Measurements from ENCODE around the gene MYOZ3.

MYOZ3 gene

DNA sequence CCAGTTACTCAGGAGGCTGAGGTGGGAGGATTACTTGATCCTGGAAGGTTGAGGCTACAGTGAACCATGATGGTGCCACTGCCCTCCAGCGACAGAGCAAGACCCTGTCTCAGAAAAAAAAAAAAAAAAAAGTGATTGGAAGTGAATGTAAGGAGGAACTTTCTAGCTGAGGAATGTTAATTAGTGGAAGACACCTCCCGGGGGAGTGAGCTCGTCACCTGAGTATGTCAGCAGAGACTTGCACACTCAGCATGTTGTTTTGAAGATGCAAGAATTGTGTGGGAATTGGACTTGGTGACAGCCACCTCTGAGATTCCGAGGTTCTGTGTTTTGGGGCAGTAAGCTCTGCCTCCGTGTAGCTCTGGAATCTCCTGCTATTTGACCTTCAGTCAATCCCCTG lies 17.0 kb upstream of the MYOZ3 start:
- no peak for FAIRE-seq

DNA sequence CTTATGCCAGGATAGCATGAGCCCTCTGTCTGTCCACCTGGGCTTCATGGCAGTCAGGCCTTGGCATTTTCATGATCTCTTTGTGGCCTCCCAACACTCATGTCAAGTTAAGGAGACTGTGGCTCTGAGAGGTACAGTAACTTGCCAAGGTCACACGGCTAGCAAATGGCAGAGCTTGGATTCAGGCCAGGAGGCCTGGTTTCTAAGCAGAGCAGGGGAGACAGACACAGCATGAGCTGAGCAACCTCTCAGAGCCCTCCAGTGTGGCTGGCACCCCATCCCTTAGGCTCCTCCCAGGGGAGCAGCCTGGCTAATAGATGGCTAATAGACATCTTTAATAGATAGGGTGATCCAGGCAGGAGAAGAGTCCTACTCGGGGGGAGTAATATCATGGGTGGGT lies 16.5 kb upstream of the MYOZ3 start:
- no peak for FAIRE-seq

GRCh38 chr5:150645070-150645700 lies 15.9 kb upstream of the MYOZ3 start:
- FAIRE-seq = no peak

- FAIRE-seq = no peak
These were observed 13.5 kb upstream of the MYOZ3 start for GRCh38 chr5:150647275-150648251.

DNA sequence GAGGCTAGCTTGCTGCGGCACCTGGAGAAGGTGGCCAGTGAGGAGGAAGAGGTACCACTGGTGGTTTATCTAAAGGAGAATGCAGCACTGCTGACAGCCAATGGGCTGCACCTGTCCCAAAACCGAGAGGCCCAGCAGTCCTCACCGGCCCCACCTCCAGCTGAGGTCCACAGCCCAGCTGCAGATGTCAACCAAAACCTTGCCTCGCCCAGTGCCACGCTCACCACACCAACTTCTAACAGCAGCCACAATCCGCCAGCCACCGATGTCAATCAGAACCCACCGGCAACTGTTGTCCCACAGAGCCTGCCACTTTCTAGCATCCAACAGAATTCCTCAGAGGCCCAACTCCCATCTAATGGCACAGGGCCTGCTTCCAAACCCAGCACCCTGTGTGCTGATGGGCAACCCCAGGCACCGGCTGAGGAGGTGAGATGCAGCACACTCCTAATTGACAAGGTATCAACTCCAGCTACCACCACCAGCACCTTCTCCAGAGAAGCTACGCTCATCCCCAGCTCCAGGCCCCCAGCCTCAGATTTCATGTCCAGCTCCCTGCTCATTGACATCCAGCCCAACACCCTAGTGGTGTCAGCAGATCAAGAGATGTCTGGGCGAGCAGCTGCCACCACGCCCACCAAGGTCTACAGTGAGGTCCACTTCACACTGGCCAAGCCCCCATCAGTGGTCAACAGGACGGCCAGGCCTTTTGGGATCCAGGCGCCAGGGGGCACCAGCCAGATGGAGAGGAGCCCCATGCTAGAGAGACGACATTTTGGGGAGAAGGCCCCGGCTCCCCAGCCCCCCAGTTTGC lies 12.6 kb upstream of the MYOZ3 start:
- no peak for FAIRE-seq

DNA sequence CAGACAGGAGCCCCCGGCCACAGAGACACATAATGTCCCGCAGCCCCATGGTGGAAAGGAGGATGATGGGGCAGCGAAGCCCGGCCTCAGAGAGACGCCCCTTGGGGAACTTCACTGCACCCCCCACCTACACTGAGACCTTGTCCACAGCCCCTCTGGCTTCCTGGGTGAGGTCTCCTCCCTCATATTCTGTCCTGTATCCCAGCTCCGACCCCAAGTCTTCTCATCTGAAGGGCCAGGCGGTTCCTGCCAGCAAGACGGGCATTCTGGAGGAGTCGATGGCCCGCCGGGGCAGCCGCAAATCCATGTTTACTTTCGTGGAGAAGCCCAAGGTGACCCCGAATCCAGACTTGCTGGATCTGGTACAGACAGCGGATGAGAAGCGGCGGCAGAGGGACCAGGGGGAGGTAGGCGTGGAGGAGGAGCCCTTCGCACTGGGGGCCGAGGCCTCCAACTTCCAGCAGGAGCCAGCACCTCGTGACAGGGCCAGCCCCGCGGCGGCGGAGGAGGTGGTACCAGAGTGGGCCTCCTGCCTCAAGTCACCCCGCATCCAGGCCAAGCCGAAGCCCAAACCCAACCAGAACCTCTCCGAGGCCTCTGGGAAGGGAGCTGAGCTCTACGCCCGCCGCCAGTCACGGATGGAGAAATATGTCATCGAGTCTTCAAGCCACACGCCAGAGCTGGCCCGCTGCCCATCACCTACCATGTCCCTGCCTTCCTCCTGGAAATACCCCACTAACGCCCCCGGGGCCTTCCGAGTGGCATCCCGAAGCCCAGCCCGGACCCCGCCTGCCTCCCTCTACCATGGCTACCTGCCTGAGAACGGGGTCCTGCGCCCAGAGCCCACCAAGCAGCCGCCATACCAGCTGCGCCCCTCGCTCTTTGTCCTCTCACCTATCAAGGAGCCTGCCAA lies 11.7 kb upstream of the MYOZ3 start:
- no peak for FAIRE-seq

GRCh38 chr5:150650021-150651006 lies 10.7 kb upstream of the MYOZ3 start:
- no peak for FAIRE-seq

DNA sequence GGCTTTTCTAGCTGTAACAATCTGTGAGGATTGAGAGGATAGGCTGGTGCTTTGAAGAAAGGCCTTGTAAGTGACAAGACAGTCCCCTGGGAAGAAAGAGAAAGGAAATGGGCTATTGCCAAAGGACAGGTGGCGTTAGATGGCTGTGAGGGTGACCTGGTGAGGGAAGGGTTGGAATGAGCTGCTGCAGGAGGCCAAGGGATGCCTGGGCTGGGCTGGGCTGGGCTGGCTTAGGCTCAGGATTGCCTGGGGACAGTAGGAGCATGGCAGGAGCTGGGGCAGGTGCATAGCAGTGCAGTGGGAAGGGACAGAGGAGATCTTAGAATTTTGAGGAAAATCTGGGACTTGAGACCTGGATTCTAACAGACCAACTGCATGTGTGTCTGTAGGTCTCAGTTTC lies 9.7 kb upstream of the MYOZ3 start:
- no peak for FAIRE-seq

DNA sequence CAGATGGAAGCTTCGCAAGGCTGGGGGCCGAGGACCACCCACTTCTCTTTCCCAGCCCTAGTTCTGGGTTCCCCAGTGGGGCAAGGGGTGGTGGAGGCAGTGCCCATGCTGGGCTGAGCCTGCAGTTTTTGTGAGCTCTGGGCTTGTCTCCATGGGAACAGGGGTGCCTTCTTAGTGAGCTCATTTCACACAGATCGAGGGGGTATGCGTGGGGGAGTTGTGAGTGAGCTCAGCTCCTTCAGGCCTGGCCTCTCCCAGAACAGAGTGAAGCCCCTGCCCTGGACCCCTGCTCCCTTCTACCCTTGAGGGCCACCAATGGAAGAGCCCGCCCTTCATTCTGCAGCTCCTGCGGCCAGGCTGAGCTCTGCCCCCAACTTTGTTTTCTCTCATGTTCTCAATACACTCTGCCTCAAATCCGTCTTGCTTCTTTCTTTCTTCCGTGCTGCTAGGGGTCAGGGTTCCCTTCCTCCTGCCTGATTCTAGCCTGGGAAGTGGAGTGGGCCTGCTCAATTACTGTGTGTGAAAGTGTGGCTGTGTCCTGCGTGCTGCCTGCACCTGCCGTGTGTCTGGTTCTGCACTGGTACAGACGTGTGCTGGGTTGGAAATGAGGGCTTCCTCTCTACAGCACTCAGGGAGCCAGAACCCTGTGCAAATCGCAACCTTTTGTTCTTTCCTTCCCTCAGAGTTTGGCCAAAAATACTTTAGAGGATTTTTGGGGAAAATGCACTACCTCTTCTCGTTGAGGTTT lies 9.0 kb upstream of the MYOZ3 start:
- no peak for FAIRE-seq

GRCh38 chr5:150653145-150653761 lies 7.8 kb upstream of the MYOZ3 start:
- FAIRE-seq = no peak

DNA sequence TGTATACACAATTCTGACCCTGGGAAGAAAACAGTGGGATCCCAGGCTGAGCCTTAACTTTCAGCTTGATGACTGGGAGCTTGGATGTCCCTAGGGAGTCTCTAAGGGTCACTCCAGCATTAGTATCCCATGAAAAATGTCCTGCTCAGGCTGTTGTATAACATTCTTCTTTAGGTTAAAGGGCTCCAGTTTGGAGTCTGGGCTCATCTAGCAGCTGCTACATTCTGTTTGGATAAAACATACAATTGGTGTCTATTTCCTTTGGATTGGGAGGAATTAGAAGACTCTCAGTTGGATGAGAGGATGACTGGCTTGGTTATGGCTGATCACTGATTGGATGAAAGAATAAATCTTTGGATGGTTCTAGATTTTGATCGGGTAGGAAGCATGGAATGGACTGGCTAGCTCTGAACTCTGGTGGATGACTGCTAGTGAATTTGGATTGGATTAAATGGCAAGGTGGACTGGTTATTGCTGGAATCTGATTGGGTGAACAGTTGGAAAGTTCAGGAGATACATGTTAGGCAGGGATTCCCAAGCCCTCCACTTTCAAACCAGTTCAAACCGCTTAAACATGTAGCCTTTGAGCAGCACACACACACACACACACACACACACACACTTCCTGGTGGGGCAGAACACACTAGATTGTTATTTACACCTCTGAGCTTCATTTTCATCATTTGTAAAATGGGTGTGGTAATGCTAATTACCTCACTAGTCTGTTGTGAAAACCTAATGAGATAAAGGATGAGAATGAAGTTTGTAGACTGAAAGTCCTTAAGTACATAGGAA lies 7.1 kb upstream of the MYOZ3 start:
- FAIRE-seq = no peak

DNA sequence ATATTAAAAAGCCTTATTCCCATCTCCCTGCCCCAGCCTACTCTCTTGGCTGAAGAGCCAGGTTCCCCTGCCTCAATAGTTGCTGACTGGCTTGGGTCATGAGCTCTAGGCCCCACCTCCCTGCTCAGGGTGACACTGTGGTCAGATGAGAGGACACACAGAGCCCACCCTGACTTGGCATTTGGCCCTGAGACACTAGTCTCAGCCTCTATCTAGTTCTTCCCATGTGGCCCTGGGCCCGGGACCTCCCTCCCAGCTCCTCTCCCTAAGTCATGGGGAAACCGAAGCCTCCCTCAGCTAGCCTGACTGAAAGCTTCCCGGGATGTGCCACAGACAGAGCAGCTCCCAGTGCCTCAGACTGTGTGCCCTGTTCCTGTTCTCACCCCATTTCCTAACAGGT lies 5.8 kb upstream of the MYOZ3 start:
- no peak for FAIRE-seq

GRCh38 chr5:150656191-150657132 lies 4.6 kb upstream of the MYOZ3 start:
- no peak for FAIRE-seq

- no peak for FAIRE-seq
These were observed 2.9 kb upstream of the MYOZ3 start for GRCh38 chr5:150658121-150658520.

DNA sequence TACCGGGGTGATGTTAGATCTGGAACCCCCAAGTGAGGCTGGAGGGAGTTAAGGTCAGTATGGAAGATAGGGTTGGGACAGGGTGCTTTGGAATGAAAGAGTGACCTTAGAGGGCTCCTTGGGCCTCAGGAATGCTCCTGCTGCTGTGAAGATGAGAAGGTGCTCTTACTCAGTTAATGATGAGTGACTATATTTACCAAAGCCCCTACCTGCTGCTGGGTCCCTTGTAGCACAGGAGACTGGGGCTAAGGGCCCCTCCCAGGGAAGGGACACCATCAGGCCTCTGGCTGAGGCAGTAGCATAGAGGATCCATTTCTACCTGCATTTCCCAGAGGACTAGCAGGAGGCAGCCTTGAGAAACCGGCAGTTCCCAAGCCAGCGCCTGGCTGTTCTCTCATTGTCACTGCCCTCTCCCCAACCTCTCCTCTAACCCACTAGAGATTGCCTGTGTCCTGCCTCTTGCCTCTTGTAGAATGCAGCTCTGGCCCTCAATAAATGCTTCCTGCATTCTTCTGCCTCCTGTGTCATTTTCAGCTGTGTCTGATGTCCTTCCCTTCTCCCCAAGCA lies 2.3 kb upstream of the MYOZ3 start:
- FAIRE-seq = no peak

- FAIRE-seq = no peak
These were observed 1.5 kb upstream of the MYOZ3 start for GRCh38 chr5:150659360-150660107.

Measured in islet of Langerhans (tissue), 1 donor.